GM23338 (cell line): ENCODE measurements around the gene PDE4D. TPM values are rescaled to one million over a fixed set of nuclear protein-coding genes. Genes with fewer than 3 reads are reported as not detected.

Source experiments
- ATAC-seq: fragments of 200-7000 bp; cut with Tn5 transposase; 3 replicates; pipeline ENCODE4 v1.9.1; 2020
- DNase-seq: peaks from one replicate; pipeline ENCODE4 v3.0.0-alpha.2; 2015; ENCODE audit warnings: low spot score
- H2AFZ ChIP-seq: fragments of 200-600 bp; sonication (generic); 2 replicates; pipeline ENCODE4 v1.8.0; 2016; ENCODE audit warnings: antibody characterized with exemption, mild to moderate bottlenecking, moderate library complexity
- H3F3A ChIP-seq: fragments of 200-600 bp; sonication (generic); replicated peaks from 2 replicates; pipeline ENCODE4 v1.8.0; 2017; ENCODE audit warnings: antibody characterized with exemption, mixed run types, low read depth
- H3K27ac ChIP-seq: fragments of 200-600 bp; sonication (generic); 2 replicates; pipeline ENCODE4 v1.6.1; 2016; ENCODE audit warnings: low read depth
- H3K27me3 ChIP-seq: fragments of 200-600 bp; sonication (generic); 2 replicates; pipeline ENCODE4 v1.8.0; 2016; ENCODE audit warnings: mild to moderate bottlenecking, mixed run types, moderate library complexity; ENCODE audit not compliant: insufficient read depth
- H3K36me3 ChIP-seq: fragments of 200-600 bp; sonication (generic); 2 replicates; pipeline ENCODE4 v1.8.0; 2016; ENCODE audit warnings: mild to moderate bottlenecking; ENCODE audit not compliant: insufficient read depth
- H3K4me1 ChIP-seq: fragments of 200-600 bp; sonication (generic); 2 replicates; pipeline ENCODE4 v1.8.0; 2016; ENCODE audit warnings: mild to moderate bottlenecking, moderate library complexity; ENCODE audit not compliant: insufficient read depth
- H3K4me2 ChIP-seq: fragments of 200-600 bp; sonication (generic); 2 replicates; pipeline ENCODE4 v1.7.1; 2017; ENCODE audit warnings: mixed run types
- H3K4me3 ChIP-seq: fragments of 200-600 bp; sonication (generic); 2 replicates; pipeline ENCODE4 v1.6.1; 2016; ENCODE audit warnings: mixed run types
- H3K79me2 ChIP-seq: fragments of 200-600 bp; sonication (generic); replicated peaks from 2 replicates; pipeline ENCODE4 v1.8.0; 2017; ENCODE audit warnings: mild to moderate bottlenecking; ENCODE audit not compliant: insufficient read depth
- H3K9me2 ChIP-seq: fragments of 200-600 bp; sonication (generic); 2 replicates; pipeline ENCODE4 v1.8.0; 2017; ENCODE audit not compliant: insufficient read depth
- H4K20me1 ChIP-seq: fragments of 200-600 bp; sonication (generic); replicated peaks from 2 replicates; pipeline ENCODE4 v1.8.0; 2017; ENCODE audit warnings: mild to moderate bottlenecking; ENCODE audit not compliant: insufficient read depth
- H3K27ac Mint-ChIP-seq: 2 replicates; pipeline ENCODE4 v1.8.0; 2020; ENCODE audit warnings: inconsistent platforms, mild to moderate bottlenecking, moderate library complexity, mixed read lengths
- H3K27me3 Mint-ChIP-seq: 3 replicates; pipeline ENCODE4 v1.8.0; 2022; ENCODE audit warnings: low read depth, mild to moderate bottlenecking, moderate library complexity, mixed read lengths, inconsistent platforms; ENCODE audit not compliant: insufficient read depth, poor library complexity
- H3K36me3 Mint-ChIP-seq: 3 replicates; pipeline ENCODE4 v1.8.0; 2021; ENCODE audit warnings: low read depth, mild to moderate bottlenecking, inconsistent platforms, moderate library complexity, mixed read lengths
- H3K4me1 Mint-ChIP-seq: 3 replicates; pipeline ENCODE4 v1.8.0; 2020; ENCODE audit warnings: mild to moderate bottlenecking, inconsistent platforms, mixed read lengths
- H3K4me3 Mint-ChIP-seq: 3 replicates; pipeline ENCODE4 v1.8.0; 2021; ENCODE audit warnings: moderate library complexity, mild to moderate bottlenecking, inconsistent platforms, mixed read lengths
- H3K9me3 Mint-ChIP-seq: 3 replicates; pipeline ENCODE4 v1.8.0; 2020; ENCODE audit warnings: moderate library complexity, mild to moderate bottlenecking, inconsistent platforms, mixed read lengths
- CREB1 ChIP-seq: fragments of 250-450 bp; sonication (Bioruptor Pico); IDR thresholded peaks from 2 replicates; pipeline ENCODE4 v1.5.0; 2020; ENCODE audit warnings: low read depth, mild to moderate bottlenecking, moderate library complexity
- CTCF ChIP-seq, 2 experiments: fragments of 200-600 bp in 1 of 2; sonication (generic) in 1 of 2; conservative IDR thresholded peaks; 2 replicates each; pipeline versions ENCODE4 v1.5.1 to v1.6.1; 2016 to 2017; ENCODE audit warnings: antibody characterized with exemption in 2 of 2, low read depth in 2 of 2, mild to moderate bottlenecking in 2 of 2, moderate library complexity in 1 of 2
- ETS1 ChIP-seq: IDR thresholded peaks from 2 replicates; pipeline ENCODE4 v1.6.1; 2016; ENCODE audit warnings: antibody characterized with exemption
- EZH2 ChIP-seq: fragments of 200-600 bp; sonication (generic); IDR thresholded peaks from one replicate; pipeline ENCODE4 v1.8.0; 2017; ENCODE audit warnings: antibody characterized with exemption, mild to moderate bottlenecking, low read depth; ENCODE audit not compliant: unreplicated experiment
- EZH2phosphoT487 ChIP-seq: fragments of 200-600 bp; sonication (generic); IDR thresholded peaks from one replicate; pipeline ENCODE4 v1.8.1; 2018; ENCODE audit warnings: antibody characterized with exemption; ENCODE audit not compliant: unreplicated experiment
- JUNB ChIP-seq: IDR thresholded peaks from one replicate; pipeline ENCODE4 v1.6.1; 2016; ENCODE audit warnings: antibody characterized with exemption; ENCODE audit not compliant: unreplicated experiment
- POLR2AphosphoS5 ChIP-seq: IDR thresholded peaks from 2 replicates; pipeline ENCODE4 v1.6.1; 2016; ENCODE audit warnings: antibody characterized with exemption, low read depth
- REST ChIP-seq: IDR thresholded peaks from one replicate; pipeline ENCODE4 v1.6.1; 2018; ENCODE audit warnings: antibody characterized with exemption; ENCODE audit not compliant: unreplicated experiment
- STAT1 ChIP-seq: IDR thresholded peaks from one replicate; pipeline ENCODE4 v1.6.1; 2016; ENCODE audit warnings: antibody characterized with exemption; ENCODE audit not compliant: unreplicated experiment
- ZNF114 ChIP-seq: fragments of 250-450 bp; sonication (Bioruptor Pico); IDR thresholded peaks from 2 replicates; pipeline ENCODE4 v1.5.0; 2020; ENCODE audit warnings: mild to moderate bottlenecking, moderate library complexity
- ZNF331 ChIP-seq: fragments of 250-450 bp; sonication (Bioruptor Pico); IDR thresholded peaks from 2 replicates; pipeline ENCODE4 v1.5.0; 2020; ENCODE audit warnings: low read depth, mild to moderate bottlenecking, moderate library complexity
- ZNF462 ChIP-seq: fragments of 250-450 bp; sonication (Bioruptor Pico); IDR thresholded peaks from 2 replicates; pipeline ENCODE4 v1.5.0; 2020; ENCODE audit warnings: mild to moderate bottlenecking, moderate library complexity
- polyA plus RNA-seq: library from polyadenylated mRNA; unstranded; fragments of >200 nt; fragmentation: Nextera tagmentation; extraction: Ambion mirVana; gene quantifications from 2 replicates; pipeline ENCODE4 v1.2.1, GENCODE V29; 2016
- total RNA-seq: library from RNA; depleted of rRNA; stranded (reverse); fragments of >200 nt; shearing (Covaris generic); gene quantifications from 2 replicates; pipeline ENCODE4 v1.2.3, GENCODE V29; 2014

Gene PDE4D
- total and polyA plus RNA-seq, 2 experiments from 2014 or later = 2.1 to 4.7 TPM

GRCh38 chr5:59207401-59207800 lies 686.1 kb downstream of the PDE4D start:
- no peaks in the 10 kb centered on the region; the same call in 2 of the 3 replicates for H3K36me3 Mint-ChIP-seq
- H3K4me1 Mint-ChIP-seq = no peaks in the 10 kb centered on the region
- Histone ChIP-seq H3K4me2 (no peak overlapping the region), H3K27me3 (no peaks in the 10 kb centered on the region), H3K79me2 (no peaks in the 10 kb centered on the region), H2AFZ (no peak overlapping the region), H3F3A (no peaks in the 10 kb centered on the region), H3K27ac (no peak overlapping the region), H4K20me1 (no peaks in the 10 kb centered on the region), H3K4me1 (no peaks in the 10 kb centered on the region), H3K9me2 (no peaks in the 10 kb centered on the region), H3K4me3 (no peak overlapping the region), H3K36me3 (no peaks in the 10 kb centered on the region)
- H3K27ac Mint-ChIP-seq = no peak overlapping the region
- no peak for TF ChIP-seq REST
- TF ChIP-seq CTCF (conservative IDR thresholded peaks at IDR 0.05; ENCODE audit: low read depth in 2 of 2) = no peak
- TF ChIP-seq ZNF462 (CRISPR knock-in tag) = no peak
- no peak for TF ChIP-seq ZNF114 (CRISPR knock-in tag)
- no peak for TF ChIP-seq EZH2phosphoT487
- TF ChIP-seq POLR2AphosphoS5 = no peak
- TF ChIP-seq JUNB = no peak
- TF ChIP-seq ETS1 = no peak
- TF ChIP-seq CREB1 (CRISPR knock-in tag) = no peak
- no peak for TF ChIP-seq EZH2
- no peak for TF ChIP-seq ZNF331 (CRISPR knock-in tag)
- no peak for TF ChIP-seq STAT1
- H3K27me3 Mint-ChIP-seq = peaks cover 2% of the 10 kb centered on the region
- no peak overlapping the region for H3K4me3 Mint-ChIP-seq
- DNase-seq (no peak), ATAC-seq (no peak)
- H3K9me3 Mint-ChIP-seq = no peaks in the 10 kb centered on the region
